NCI-H2081 (cell line): ENCODE measurements around the gene PIEZO2.

Experiments
- DNase-seq, 2 experiments: peaks; one replicate each; lab custom pipeline; 2025; lab: John Stamatoyannopoulos, UW

The PIEZO2 gene

DNA sequence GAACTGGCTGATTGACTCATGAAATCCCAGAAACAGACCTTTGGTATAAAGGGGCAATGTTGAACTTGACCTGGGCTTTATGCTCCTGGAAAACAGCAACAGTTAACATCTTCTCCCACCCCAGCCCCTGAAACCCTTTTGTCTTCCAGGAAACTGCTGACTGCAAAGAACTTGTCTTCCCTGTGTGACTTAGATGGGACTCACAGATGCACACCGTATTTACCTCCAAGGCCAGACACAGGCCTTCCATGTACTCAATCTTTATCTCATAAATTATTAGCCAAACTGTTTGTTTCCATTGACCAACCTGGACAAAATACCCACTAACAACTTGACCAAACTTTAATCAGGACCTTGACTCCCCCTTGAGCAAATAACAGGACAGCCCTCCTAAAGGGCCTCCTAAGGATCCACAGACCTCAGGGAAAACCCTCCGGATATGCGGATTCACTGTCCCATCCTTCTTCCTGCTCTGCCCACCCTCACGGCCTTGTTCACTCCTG lies 36.3 kb downstream of the PIEZO2 start:
- no peak for DNase-seq

DNA sequence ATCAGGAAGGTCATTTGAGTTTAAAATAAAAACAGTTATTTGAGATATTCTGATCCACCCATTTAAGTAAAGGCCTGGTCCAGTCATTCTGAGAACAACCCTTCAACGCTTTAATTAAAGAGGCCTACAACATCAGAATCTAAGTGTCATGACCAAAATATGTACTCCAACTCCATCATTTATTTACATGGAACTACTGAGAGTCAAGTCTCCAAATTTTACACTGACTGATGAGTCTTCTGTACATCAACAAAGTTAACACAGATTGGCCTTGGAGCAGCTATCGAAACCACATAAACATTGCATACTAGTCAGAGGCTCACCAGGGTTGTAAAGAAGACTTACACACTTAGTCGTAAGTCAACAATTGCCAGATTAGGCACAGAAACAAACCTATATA lies 37.1 kb downstream of the PIEZO2 start:
- no peak for DNase-seq

- DNase-seq, result no peak
These were observed 38.9 kb downstream of the PIEZO2 start for GRCh38 chr18:11110509-11110908.

DNA sequence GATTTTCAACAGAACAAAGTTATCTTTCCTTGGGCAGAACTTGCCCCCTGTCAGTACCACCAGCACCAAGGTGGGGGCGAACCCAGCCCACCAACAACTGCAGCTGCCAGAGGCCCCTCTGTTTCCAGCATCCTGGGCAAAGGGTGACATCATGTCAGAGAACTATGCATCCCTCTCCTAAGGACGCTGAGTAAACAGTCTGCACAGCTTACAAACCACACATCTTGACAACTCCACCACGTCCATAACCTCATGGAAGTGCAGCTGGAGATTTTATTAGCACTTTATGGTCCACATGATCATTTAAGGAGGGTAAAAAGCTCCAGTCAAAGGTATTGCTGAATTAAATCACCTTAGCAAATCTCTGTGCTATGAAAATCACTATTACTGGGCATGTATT lies 40.4 kb downstream of the PIEZO2 start:
- no peak for DNase-seq

- DNase-seq, result no peak
These were observed 42.5 kb downstream of the PIEZO2 start for GRCh38 chr18:11106894-11107293.

- no peak for DNase-seq
These were observed 43.9 kb downstream of the PIEZO2 start for GRCh38 chr18:11105463-11105862.

GRCh38 chr18:11104307-11104706 lies 45.1 kb downstream of the PIEZO2 start:
- no peak for DNase-seq

- no peak for DNase-seq
These were observed 52.3 kb downstream of the PIEZO2 start for GRCh38 chr18:11096839-11097750.

DNA sequence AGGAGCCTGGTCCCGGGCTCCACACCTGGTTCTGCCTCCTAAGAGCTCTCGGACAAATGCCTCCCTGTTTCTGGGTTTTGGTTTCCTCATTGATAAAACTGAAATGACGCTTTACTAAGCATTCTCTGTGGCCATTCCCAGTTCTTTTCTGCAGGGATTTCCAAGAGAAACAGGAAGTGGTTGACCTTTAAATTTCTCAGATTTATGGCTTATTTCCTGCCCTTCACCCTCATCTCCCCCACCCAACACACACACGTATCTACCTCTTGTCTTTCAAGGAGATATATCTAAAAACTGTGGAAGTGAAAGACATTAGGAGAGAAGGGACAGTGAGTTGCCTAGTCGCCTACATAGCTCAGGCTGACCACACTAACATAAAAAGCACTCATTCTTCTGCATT lies 53.0 kb downstream of the PIEZO2 start:
- no peak for DNase-seq

DNA sequence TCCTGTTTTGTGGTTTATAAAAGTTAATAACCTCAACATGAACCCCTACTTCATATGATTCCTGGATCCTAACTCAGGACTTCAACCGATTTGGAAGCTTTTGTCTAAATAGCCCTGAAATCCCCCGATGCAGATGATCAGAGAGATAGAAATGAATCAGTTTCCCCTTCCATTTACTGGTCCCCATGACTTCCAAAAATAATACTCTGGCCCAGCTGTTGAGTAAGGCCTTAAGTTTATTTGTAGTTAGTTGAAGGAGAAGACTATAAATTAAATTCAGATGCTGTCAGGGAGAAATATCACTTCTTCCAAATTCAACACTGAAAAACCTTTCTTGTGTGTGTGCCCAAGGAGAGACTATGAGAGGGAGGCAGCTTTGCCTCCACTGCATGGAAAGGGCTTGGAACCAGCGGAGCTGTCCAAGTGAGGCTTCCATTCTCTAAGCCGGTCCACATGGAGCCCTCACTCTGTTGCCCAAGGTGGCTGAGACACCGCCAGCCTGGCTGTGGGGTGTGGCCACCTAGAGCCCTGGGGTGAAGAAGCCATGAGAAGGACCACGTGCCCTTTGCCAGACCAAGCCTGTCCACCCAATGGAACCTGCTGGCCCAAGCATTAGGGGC lies 53.6 kb downstream of the PIEZO2 start:
- no peak for DNase-seq

GRCh38 chr18:11095211-11095610 lies 54.2 kb downstream of the PIEZO2 start:
- no peak for DNase-seq

DNA sequence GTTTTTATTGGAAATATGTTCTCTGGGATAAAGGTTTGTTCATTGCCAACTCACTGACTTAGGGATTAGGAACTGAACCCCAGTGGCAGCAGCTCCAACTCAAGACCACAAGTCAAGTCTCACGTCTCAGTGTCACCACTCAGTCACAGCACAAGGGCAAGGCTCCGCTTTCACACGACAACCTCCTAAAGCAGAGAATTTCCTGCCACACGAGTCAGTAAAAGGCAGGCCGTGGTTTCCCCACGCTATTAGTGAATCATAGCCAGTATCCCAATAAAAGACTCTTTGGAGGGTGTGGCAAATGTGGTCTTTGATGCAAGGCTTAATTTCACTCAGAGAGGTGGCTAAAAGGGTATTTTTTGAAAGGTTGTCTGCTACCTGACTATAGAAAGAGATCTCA lies 57.6 kb downstream of the PIEZO2 start:
- no peak for DNase-seq

DNA sequence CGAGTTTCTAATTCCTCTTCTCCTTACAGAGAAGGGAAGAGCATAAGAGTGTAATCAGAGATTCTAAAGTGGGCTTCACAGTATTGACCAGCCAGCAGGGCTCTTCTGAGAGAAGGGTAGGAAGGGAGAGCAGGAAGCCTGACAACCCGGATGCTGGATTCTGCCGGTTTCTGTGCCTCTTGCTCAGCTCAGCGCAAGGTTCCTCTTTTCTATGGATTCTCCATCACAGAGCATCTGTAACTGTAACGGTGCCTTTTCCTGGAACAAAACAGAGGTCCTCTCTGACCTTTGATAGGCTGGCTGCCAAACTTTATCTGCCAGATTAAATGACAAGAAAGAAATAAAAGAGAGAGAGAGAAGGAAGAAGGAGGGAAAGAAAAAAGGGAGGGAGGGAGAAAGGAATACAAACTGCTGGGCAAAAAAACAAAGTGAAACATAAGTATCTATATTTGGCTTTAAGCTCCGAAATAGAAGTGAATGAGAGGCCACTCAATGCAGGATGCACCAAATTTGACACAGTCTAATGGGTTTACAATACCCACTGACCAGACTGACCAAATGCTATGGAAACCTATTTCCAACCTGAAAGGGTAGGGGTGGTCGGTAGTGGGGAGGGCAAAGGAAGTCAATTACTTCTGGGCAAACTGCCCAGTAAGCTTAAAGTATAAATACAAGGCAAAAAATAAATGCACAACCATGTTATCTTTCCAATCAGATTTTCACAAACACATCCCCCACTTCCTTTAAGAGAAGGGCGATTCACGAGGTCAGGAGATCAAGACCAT lies 59.2 kb downstream of the PIEZO2 start:
- no peak for DNase-seq

DNA sequence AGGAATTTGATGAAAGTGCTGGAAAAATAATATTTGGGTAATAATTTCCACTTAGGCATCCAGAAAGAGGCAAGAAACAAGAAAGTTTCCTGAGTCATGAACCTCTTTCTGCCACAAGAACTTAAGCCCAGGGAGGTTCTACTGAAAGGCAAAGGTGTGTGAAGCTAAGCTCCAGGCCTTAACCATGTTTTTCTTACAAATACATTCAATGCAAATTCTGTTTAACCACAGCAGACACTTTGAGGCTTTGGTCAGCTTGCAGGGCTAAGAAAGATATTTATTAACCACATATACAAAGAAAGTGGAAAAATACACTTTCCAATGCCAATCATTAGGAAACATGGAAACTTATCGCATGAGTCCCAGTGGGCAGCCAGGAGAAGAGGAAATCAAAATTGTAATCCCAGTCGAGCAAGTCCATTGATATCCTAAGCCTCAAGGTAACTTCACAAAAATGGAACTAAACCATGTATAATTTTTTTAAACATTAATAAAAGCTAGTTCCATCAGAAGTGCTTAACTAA lies 68.3 kb downstream of the PIEZO2 start:
- no peak for DNase-seq

- no peak for DNase-seq
These were observed 70.9 kb downstream of the PIEZO2 start for GRCh38 chr18:11078491-11078890.

DNA sequence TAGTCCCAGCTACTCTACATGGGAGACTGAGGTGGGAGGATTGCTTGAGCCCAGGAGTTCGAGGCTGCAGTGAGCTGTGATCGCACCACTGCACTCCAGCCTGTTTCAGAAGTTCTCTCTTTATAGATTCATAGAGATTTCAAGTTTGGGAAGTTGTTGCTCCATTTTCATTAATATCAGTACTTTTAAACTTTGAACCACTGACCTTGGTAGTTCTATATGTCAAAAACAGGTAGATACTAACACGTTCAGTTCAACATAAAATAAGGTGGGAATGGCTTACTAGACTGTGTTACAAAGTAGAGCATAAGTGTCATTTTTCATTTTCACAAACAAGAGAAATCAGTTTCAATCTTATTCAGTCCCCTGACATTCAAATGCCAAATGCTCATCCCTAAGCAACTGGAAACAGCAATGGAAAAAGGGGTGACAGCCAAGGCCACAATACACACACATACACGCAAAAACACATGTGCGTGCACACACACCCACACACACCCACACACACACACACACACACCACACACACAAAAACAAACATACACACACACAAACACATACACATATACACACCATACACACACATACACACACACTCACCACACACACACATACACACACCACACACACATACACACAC lies 71.7 kb downstream of the PIEZO2 start:
- no peak for DNase-seq

DNA sequence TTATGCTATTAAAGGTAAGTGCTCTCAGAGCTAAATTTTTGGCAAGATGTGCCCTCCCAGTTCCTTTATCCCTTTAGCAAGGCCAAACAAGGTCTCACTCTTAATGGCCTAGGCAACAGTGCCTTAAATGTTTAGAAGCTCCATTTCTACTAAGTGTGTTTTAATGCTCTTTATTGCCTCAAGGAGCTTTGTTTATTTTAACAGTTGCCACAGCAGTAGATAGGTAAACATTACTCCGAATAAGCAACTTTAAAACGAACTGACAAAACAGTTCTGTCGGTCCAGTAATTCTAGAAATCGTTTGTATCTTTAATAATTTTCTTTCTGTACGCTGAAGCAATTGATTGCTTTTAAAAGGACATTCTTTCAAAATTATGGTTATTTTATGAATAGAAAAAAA lies 74.5 kb downstream of the PIEZO2 start:
- no peak for DNase-seq

- DNase-seq, result no peak
These were observed 75.4 kb downstream of the PIEZO2 start for GRCh38 chr18:11073971-11074370.

DNA sequence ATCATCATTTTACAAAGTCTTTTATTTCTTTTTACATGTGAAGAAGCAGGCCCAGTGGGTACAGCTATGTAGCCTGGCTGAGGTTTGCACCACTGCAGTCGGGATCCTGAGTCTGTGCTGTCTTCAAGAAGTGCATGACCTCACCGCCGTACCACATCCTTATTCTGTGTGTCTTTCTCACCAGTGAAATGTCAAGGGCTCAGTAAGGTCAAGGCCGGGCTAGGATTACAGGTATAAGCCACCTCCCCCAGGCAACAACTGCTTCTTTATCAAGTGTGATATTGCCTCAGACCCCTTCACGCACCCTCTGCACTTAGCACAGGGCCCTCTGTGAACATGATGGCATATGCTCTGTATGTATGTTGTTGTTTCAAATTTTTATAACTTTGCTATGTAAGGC lies 76.7 kb downstream of the PIEZO2 start:
- no peak for DNase-seq

GRCh38 chr18:11071300-11071699 lies 78.1 kb downstream of the PIEZO2 start:
- DNase-seq, result no peak

DNA sequence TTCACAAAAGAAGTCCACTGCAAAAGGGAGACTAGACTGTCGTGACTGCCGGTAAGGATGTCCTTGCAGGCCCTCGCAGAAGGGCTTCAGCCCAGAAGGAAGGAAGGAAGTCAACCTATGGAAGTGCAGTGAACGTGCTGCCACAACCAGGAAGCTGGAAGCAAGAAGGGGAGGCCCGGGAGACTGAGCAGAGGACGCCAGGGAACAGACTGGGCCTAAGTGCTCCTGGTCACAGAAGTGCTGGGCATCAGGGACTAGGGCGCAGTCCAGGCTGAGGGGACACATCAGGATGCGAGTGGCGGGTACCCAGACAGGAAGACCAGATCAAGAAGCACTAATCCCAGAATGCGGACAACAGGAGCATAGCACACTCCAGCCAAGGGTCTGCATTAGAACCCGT lies 78.8 kb downstream of the PIEZO2 start:
- no peak for DNase-seq

DNA sequence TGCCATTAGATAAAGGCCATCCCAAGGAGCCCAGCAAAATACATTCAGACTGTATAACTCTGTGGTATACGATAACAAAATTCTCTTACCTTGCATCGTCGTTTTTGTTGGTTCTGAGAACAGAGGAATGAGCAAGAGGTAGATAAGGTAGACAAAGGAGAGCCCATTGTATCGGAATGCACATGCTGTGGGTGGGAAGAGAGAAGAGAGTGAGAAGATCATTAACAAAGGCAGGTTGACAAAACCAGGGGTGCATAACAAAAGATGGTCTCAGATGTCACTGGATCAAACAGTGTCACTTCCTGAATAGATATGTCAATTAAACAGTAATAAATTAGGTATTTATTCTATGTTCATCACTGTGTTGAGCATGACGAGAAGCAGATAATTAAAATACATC lies 83.3 kb downstream of the PIEZO2 start:
- DNase-seq, result no peak
